HG03575 (cell line): ENCODE data around the gene BIK.

Experiments used
- ATAC-seq: cut with Tn5 transposase; IDR thresholded peaks from one replicate; pipeline ENCODE4 v1.9.1; 2021; ENCODE audit not compliant: unreplicated experiment, insufficient number of reproducible peaks, low FRiP score; ENCODE audit errors: extremely low read depth

BIK gene

DNA sequence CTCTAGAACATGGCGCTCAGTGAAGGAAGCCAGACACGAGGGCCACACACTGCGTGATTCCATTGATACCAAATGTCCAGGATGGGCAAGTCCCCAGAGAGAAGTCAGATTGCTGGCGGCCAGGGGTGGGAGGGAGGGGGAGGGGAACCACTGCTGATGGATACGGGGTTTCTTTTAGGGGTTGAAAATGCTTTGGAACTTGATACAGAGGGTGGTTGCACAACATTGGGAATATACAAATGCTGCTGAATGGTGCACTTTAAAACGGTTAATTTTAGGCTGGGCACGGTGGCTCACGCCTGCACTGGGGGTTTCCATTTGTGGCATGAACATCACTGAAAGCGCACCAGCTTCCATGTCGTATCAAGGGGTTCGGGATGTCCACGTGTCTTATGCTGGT lies 45.9 kb downstream of the BIK start:
- ATAC-seq = no peak

DNA sequence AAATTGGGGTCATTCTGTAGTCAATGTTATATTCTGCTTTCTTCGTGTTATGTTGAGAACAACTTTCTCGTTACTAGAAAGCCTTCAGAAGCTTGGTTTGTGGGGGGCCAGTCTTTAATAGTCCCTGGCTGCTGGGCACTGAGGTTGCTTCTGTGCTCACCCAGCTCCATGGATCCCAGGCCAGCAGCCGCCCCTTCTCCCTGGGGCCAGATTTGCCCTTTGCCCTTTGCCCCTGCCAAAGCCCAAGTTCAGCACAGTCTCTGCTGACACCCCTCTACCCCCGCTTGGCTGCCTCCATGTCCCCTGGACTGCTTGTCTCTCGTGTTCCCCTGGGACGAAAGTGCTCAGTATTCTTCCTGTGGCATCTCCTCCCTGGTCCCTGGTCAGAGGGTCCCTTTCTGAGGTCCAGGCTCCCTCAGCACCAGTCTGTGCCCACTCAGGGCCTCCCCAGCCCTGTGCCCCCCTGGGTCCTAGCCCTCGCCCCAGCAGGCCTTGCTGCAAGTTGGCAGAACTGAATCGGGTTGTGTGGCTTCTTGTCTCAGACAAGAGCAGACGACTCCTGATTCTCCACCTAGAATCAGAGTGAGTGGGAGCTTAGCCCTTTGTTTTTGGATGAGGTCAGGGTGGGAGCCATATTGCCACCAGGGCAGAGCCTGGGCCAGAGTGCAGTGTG lies 47.5 kb downstream of the BIK start:
- ATAC-seq = no peak

DNA sequence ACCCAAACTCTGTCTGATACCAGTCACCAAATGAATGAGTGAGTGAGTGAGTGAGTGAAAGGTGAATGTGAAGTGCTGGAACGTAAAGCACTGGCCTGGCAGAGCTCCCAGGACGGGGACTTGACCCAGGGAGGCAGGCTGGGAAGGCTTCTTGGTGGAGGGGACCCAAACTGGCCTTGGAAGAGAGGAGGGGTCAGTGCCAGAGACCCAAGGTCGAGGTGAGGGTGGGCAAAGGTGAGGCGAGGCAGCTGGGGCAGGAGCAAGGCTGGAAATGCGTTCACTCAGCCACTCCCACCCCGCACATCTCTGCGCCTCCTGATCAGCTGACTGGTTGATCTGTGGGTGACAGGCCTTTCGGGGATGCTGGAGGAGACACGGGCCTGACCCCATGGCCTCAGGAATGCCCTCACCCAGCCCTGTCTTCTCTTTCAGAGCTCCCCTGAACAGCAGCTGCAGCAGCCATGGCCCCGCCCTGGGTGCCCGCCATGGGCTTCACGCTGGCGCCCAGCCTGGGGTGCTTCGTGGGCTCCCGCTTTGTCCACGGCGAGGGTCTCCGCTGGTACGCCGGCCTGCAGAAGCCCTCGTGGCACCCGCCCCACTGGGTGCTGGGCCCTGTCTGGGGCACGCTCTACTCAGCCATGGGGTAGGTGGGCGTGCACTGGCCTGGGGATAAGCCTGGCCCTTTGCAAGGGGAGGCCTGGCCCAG lies 48.4 kb downstream of the BIK start:
- ATAC-seq = no peak

DNA sequence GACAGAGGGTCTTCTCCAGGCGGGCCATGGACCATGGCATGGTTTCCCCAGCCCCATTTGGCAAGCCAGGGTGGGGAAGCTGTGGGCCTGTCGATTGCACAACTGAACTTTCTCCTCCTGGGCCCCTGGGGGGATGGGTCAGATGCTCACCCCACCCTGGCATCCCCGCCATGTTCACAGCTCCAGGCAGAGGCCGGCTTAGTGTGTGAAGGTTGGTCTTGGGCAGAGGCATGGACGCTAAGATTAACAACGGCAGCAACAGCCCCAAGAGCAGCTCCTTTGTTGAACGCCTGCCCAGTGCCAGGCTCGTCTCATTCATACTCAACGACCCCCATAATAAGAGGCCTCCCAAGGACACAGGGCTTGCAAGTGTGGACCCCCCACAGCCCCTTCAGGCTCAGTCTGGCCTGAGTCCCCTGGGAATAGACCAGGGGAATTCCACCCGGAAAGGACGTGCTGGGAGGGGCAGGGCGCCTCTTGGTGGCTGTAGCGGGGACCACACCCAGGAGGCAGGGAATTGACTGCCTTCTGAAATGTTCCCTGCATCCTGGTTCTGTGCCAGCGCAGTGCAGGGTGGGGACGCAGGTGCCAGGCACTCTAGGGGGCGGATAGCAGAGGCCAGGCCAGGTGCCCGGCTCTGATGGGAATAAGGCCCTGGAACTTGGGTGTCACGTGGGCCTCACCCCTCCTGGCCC lies 49.1 kb downstream of the BIK start:
- no peak for ATAC-seq

DNA sequence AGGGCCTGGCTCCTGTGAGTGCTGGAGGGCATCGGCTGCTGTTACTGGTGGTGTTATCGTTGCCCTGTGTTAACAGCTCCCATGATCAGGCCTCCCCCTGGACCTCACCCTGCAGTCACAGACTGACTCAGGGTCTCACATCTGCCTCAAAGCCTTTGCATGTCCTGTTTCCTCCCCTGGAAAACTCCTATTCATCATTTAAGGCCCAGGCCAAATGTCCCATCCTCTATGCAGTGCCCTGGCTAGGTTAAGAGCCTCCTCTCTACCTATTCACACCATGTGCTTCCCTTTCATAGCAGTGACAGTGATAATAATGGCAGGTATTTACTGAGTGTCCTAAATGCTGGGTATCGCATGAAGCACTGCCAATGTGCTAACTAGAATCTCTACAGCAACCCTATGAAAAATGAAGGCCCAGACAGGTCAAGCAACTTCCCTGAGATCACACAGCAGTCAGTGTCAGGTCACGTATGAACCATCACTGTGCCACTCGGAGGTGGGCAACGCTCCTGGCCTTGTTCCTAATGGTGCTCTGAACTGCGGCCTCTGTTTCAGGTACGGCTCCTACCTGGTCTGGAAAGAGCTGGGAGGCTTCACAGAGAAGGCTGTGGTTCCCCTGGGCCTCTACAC lies 50.1 kb downstream of the BIK start:
- ATAC-seq = no peak

DNA sequence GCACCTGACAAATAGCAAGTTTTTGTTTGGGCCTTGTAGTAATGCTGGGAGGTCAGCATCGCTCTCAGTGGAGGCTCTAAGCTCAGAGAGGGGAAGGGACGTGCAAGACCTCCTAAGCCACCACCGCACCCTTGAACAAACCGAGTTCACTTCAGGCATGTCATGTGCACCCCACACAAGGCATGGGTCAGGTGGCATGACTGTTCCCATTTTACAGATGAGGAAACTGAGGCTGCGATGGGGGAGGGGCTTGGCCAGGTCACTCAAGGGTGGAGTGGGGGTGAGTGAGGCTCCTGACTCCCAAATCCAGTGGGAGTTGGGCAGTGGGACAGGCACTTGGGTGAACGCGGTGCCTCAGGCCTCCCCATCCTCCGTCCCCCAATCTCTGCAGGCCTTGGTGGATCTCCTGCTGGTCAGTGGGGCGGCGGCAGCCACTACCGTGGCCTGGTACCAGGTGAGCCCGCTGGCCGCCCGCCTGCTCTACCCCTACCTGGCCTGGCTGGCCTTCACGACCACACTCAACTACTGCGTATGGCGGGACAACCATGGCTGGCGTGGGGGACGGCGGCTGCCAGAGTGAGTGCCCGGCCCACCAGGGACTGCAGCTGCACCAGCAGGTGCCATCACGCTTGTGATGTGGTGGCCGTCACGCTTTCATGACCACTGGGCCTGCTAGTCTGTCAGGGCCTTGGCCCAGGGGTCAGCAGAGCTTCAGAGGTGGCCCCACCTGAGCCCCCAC lies 52.0 kb downstream of the BIK start:
- ATAC-seq = no peak

DNA sequence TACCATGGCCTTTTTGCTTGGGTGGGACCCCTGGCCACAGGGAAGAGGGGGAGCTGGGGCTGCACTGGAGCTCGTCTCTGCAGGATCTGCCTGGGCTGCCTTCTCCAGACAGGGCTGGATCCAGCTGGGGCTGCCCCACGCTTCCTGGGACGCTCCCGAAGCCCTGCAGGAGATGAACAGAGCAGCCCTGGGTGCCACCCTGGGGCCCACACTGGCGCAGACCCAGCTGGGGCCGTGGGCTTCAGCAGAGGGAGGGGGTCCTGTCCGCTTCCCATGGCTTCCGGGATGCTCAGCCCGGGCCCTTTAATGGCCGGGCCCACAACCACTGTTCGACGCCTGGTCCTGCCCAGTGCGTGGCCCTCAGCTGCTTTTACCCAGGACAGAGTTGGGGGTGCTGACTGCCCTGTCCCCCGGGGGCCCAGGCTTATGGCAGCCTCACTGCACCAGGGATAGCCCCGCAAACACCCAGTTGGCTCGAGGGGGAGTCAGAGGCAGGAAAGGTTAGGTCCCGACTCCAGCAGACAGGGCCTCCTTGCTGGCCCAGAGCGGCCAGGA lies 52.8 kb downstream of the BIK start:
- ATAC-seq = no peak

DNA sequence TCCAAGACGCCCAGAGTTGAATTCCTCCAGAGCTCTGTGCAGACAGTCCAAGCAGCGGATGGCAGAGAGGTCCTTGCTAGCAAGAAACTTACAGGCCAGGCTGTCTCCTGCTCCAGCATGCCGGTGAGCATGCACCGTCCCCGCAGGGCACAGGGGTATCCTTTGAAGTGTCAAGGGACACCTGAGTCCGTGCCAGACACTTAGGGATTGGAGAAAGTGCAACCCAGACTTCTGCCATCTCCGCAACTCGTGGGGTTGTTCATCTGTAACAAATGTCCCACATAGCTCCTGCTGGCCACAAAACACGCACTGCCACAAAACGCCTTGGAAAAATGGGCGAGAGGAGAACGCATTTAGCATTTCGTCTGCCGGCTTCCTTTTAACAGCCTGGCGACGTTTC lies 54.1 kb downstream of the BIK start:
- no peak for ATAC-seq

DNA sequence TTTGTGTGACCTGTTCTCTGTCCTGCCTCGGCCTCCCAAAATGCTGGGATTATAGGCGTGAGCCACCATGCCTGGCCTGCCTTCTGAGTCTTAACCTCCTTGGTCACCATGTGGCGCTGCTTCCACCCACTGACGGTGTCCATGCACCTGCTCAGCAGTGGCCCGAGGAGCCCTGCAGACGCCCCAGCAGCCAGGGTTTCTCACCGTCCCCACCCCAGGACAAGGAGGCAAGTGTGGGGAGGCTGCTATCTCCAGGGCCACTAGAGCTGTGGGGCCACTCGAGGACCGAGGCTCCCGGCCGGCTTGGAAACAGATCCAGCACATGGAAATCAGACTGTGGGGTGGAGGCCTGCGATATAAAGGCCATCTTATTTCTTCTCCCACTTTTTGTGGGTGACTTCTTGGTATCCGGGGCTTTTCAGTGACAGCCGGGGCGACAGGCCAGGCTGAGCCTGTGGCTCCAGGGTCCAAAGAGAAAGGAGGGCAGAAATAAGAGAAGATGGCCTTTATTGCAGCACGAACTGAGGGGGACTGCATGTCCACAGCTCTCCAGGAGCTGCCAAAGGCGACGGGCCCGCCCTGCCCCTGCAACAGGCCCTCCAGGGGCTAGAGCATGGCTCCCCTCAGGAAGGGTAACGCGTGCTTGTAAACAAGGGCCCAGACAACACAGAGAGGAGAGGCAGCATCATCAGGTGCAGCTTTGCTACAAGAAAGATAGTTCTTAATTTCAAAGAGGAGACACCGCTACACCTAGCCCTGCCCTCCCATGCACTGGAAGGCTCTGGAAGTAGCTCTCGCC lies 55.8 kb downstream of the BIK start:
- ATAC-seq = no peak

DNA sequence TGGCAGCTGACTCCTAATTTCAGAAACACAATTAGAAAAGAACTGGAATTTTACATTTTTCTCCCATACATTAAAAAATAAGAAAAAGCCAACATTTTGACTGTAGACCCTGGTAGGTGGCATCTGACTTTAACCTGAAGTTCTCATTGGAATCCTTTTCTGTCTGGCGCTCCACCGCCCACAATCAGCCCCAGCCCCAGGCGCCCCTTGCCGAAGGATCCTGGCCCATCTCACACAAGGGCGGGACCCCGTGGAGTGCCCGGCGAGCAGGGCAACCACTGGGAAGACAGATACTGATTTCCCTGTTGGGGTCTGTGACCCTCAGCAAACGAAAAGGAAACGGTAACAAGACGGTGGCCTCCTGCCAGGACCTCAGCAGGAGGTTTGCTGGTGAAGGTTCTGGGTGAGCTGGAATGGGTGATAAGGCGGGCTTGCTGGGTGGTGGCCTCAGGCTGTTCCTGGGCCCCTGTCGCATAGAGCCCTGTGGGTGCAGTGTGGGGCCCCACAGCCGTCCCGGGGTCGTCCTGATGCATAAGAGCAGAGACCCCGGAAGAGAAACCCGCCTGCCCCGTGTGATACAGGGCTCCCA lies 56.5 kb downstream of the BIK start:
- ATAC-seq = no peak

DNA sequence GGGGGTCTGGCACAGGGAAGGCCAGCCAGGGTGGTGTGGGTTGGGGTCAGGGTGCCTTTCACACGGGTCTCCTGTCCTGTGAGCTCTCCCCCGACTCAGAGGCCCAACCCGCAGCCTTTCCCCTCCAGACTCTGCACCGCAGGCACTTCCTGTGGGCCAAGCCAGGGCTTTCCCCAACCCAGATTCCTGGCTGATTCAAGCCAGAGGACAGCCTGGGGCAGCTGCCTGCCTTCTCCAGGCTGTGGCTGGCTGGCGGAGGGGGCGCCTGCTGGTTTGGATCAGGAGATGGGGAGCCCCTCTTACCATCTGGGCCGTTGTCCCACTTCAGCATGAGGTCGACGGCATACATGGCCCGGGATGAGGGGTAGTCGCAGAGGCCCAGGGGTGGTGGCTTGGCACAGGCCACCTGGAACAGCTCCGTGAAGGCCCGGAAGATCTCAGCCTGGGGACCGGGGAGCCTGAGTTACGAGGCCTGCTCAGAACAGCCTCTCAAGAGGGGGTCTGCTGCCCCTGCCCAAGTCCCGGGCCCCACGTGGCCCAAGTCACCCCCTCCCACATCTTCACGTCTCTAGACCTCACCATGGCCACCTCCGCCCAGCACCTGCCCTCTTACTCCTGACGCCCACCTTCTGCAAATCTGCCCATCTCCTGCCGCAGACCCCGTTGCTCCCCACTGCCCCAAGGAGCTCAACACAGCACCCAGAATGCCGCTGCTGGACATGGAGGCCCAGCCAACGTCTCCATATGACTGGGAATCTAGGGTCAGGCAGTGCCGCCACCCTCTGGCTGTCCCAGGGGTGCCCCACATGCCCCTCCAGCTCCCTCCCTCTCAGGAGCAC lies 58.1 kb downstream of the BIK start:
- ATAC-seq = no peak

DNA sequence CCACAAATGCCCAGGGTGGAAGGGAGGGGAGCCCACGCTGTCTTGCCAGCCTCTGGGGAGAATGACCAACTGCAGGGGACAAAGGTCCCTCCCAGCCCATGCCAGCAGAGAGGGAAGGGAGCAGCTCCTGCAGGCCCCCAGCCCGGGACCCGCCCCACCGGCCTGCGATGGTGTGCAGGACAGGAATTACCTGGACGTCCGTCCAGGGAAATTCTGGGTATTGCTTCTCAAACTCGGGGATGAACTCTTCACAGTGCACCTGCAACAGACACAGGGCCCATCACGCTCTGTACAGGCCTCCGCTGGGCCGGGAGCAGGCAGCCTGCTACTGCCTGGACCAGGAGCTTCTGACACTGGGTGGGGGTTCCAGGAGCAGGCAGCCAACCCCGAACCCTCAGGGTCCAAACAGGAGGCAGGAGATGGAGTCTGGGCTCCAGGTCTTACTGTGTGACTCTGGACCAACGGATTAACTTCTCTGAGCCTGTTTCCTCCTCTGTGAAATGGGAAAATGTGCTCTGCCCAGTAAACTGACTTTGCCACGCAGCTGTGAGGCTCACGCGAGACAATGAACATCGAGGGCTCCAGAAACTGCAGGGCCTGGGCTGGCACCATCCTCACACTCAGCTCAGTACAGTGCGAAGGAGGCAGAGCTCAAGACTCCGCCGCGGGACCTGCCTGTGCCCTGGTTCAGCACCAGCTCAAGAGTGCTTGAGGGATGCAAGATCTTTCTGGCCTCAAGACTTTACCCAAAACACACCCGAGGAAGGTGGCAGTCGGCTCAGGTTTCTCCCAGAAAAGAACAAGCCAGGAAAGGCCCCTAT lies 59.0 kb downstream of the BIK start:
- ATAC-seq = no peak

DNA sequence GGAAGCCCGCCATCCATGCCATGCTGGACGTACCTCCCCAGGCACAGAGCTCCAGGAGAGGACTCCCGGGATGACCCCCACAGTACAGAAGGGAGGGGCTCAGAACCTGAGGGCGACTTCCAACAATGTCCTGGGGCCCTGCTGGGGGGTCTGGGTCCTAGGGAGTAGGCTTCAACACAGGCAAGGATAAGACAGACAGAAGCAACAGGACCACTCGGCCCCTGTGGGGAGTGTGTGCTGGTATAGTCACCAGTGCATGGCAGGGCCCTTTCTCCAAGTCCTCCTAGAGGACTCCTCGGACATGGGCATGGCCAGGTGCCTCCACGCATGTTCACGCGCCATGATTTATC lies 59.6 kb downstream of the BIK start:
- no peak for ATAC-seq

DNA sequence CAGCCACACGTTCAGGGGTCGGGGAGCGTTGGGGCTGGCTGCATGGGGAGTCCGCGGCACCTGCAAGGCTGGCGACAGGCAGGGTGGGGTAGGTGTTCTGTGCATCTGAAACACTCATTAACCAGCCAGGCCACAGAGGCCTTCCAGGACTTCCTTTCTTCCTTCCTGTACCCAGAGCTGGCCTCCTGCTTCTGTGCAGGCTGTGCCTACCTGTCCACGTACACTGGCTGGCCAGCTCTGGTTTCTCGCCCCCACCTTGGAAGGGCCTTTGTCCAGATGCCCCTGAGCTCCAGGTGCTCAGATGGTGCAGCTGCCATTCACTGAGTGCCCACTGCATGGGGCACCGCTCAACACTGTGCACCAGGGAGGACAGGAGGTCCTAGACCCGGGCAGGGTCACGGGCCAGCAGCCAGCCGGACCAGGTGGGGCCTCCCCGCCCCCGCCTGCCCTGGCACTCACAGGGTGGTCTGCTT lies 60.5 kb downstream of the BIK start:
- no peak for ATAC-seq

DNA sequence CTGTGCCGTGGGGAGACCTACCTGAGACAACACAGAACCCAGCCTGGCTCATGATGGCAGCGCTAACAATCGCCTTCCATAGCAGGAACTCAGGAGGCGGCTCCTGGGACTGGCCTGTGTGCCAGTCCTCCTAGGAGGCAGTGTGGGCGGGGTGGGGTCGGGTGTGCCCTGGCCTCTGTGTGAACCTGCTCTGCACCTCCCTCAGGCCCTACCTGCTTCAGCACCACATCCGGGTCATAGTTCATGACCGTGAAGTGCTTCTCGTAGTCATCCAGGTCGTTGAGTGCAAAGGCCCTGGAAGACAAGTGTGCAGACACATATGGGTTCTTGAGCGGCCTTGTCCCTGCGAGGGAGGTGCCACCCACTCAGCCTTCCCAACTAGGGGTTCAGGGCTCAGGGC lies 61.1 kb downstream of the BIK start:
- no peak for ATAC-seq

DNA sequence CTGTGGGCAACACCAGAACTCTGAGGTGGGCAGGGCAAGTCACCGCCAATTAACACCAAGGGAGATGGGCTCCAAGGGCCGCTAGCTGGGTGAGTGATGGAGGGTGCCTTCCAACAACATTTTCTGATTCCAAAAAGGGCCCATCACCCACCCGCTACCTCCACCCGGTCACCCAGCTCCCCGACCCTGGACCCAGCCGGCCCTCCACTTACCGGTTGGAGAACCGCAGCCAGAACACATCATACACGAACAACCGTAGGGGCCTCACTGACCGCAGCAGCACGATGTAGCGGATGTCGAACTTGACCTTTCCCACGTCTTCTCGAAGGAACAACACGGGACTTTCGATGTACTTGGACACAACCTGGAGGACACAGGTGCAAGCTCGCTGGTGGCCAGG lies 61.6 kb downstream of the BIK start:
- no peak for ATAC-seq
